ENCODE data around the gene ASMTL.

Gene ASMTL

GRCh38 chrX:1455948-1456280, 3.2 kb upstream of the ASMTL start:
- DNase-seq (ENCODE audit: low read depth, low spot score), result no peak
- TF ChIP-seq CTCF (IDR thresholded peaks at IDR 0.05; ENCODE audit: insufficient read depth, low read length, missing control alignments), result no peak
- POLR2A ChIA-PET, result no interaction called here
- CTCF ChIA-PET, result no interaction called here
- no peak overlapping the region for H3K4me3 ChIP-seq (ENCODE audit: low read depth, low read length)

- ChIA-PET CTCF (no interaction called here), POLR2A (no interaction called here)
- peak; percentile 9 for DNase-seq (ENCODE audit: low read depth, low spot score)
- peak overlapping the region; percentile 51 for H3K4me3 ChIP-seq (ENCODE audit: low read depth, low read length)
- peak; percentile 97 for TF ChIP-seq CTCF (IDR thresholded peaks at IDR 0.05; ENCODE audit: insufficient read depth, low read length, missing control alignments)
Measured at GRCh38 chrX:1453951-1454785, 1.5 kb upstream of the ASMTL start.

- peak overlapping the region; percentile 75 for H3K4me3 ChIP-seq (ENCODE audit: low read depth, low read length)
- DNase-seq (ENCODE audit: low read depth, low spot score), result peak; percentile 7
- no peak for TF ChIP-seq CTCF (IDR thresholded peaks at IDR 0.05; ENCODE audit: insufficient read depth, low read length, missing control alignments)
- ChIA-PET CTCF (no interaction called here), POLR2A (no interaction called here)
Measured at GRCh38 chrX:1453395-1453783, 680 bp upstream of the ASMTL start.

GRCh38 chrX:1451661-1452515, 821 bp downstream of the ASMTL start:
- peak overlapping the region; percentile 93 for H3K4me3 ChIP-seq (ENCODE audit: low read depth, low read length)
- ChIA-PET POLR2A (no interaction called here), CTCF (no interaction called here)
- no peak for DNase-seq (ENCODE audit: low read depth, low spot score)
- no peak for TF ChIP-seq CTCF (IDR thresholded peaks at IDR 0.05; ENCODE audit: insufficient read depth, low read length, missing control alignments)

- ChIA-PET CTCF (no interaction called here), POLR2A (no interaction called here)
- TF ChIP-seq CTCF (IDR thresholded peaks at IDR 0.05; ENCODE audit: insufficient read depth, low read length, missing control alignments), result no peak
- H3K4me3 ChIP-seq (ENCODE audit: low read depth, low read length), result peak overlapping the region; percentile 93
- DNase-seq (ENCODE audit: low read depth, low spot score), result no peak
Measured at GRCh38 chrX:1451251-1451660, 1.5 kb downstream of the ASMTL start.

- ChIA-PET POLR2A (no interaction called here), CTCF (no interaction called here)
- TF ChIP-seq CTCF (IDR thresholded peaks at IDR 0.05; ENCODE audit: insufficient read depth, low read length, missing control alignments), result no peak
- no peak overlapping the region for H3K4me3 ChIP-seq (ENCODE audit: low read depth, low read length)
- no peak for DNase-seq (ENCODE audit: low read depth, low spot score)
Measured at GRCh38 chrX:1450361-1451161, 2.1 kb downstream of the ASMTL start.

All from AG04449 (cell line).